GM18907 (cell line): ENCODE data around the gene AAGAB.

Experiments
- ATAC-seq: cut with Tn5 transposase; IDR thresholded peaks from one replicate; pipeline ENCODE4 v1.9.1; 2021; ENCODE audit warnings: mild to moderate bottlenecking, moderate library complexity; ENCODE audit not compliant: unreplicated experiment

The AAGAB gene

GRCh38 chr15:67212684-67213367 lies 41.6 kb downstream of the AAGAB start:
- ATAC-seq: no peak

GRCh38 chr15:67210555-67211168 lies 43.8 kb downstream of the AAGAB start:
- ATAC-seq: no peak

GRCh38 chr15:67208396-67208795 lies 46.1 kb downstream of the AAGAB start:
- ATAC-seq: no peak

- ATAC-seq: no peak
Measured at GRCh38 chr15:67207555-67208207, 46.8 kb downstream of the AAGAB start.

- no peak for ATAC-seq
Measured at GRCh38 chr15:67202991-67203390, 51.5 kb downstream of the AAGAB start.

- no peak for ATAC-seq
Measured at GRCh38 chr15:67202091-67202490, 52.4 kb downstream of the AAGAB start.

- ATAC-seq: no peak
Measured at GRCh38 chr15:67201136-67201535, 53.3 kb downstream of the AAGAB start.

GRCh38 chr15:67199881-67200763 lies 54.3 kb downstream of the AAGAB start:
- ATAC-seq: no peak

GRCh38 chr15:67199391-67199790 lies 55.1 kb downstream of the AAGAB start:
- no peak for ATAC-seq

- ATAC-seq: no peak
Measured at GRCh38 chr15:67198157-67198754, 56.2 kb downstream of the AAGAB start.

- ATAC-seq: no peak
Measured at GRCh38 chr15:67197364-67197695, 57.1 kb downstream of the AAGAB start.

- no peak for ATAC-seq
Measured at GRCh38 chr15:67196672-67197363, 57.6 kb downstream of the AAGAB start.

- ATAC-seq: no peak
Measured at GRCh38 chr15:67196222-67196621, 58.2 kb downstream of the AAGAB start.

GRCh38 chr15:67195305-67195704 lies 59.2 kb downstream of the AAGAB start:
- no peak for ATAC-seq

- no peak for ATAC-seq
Measured at GRCh38 chr15:67194171-67195114, 60.0 kb downstream of the AAGAB start.

- no peak for ATAC-seq
Measured at GRCh38 chr15:67193223-67193990, 61.1 kb downstream of the AAGAB start.

- ATAC-seq: no peak
Measured at GRCh38 chr15:67192185-67192820, 62.2 kb downstream of the AAGAB start.

- no peak for ATAC-seq
Measured at GRCh38 chr15:67190813-67191212, 63.6 kb downstream of the AAGAB start.
